ENCODE data around the gene GPR25. TPM values are rescaled to one million over a fixed set of nuclear protein-coding genes. Genes with fewer than 3 reads are reported as not detected.

GPR25 gene
- total and polyA plus RNA-seq, 10 of the 15 experiments (the other 5 are each of a cell fraction or from before 2014, with no cell fraction given): not detected

GRCh38 chr1:200869753-200870391 lies 2.9 kb upstream of the GPR25 start (continued):
- TF ChIP-seq MLLT1 (IDR thresholded peaks at IDR 0.05) (peak; percentile 77), E2F8 (IDR thresholded peaks at IDR 0.05; ENCODE audit: low read depth, partially characterized antibody) (no peak), BCLAF1 (IDR thresholded peaks at IDR 0.05) (no peak), SUZ12 (IDR thresholded peaks at IDR 0.05; ENCODE audit: unreplicated experiment) (no peak), NRF1 (conservative IDR thresholded peaks at IDR 0.05; ENCODE audit: low read depth, low read length) (no peak), RUNX3 (IDR thresholded peaks at IDR 0.05; ENCODE audit: low read length) (peak; percentile 88), SIX5 (IDR thresholded peaks at IDR 0.05; ENCODE audit: low read depth, low read length, severe bottlenecking) (no peak), REST (IDR thresholded peaks at IDR 0.05; ENCODE audit: low read depth, low read length) (0 out of 2 replicates have a peak, but pooled peaks have one; percentile 31), STAT1 (conservative IDR thresholded peaks at IDR 0.05) (no peak), SP1 (IDR thresholded peaks at IDR 0.05; ENCODE audit: low read depth, low read length) (no peak), GABPA (IDR thresholded peaks at IDR 0.05; ENCODE audit: low read depth) (0 out of 2 replicates have a peak, but pooled peaks have one; percentile 39), NKRF (conservative IDR thresholded peaks at IDR 0.05) (peak; percentile 40; the same call in 1 of the 2 replicates), E4F1 (IDR thresholded peaks at IDR 0.05; ENCODE audit: borderline replicate concordance, partially characterized antibody) (no peak)
